ENCODE data around the gene BCAR3.

Gene BCAR3

GRCh38 chr1:93701629-93702028 is 20.0 kb upstream of the BCAR3 start:
- no peaks in the 10 kb centered on the region for H3K36me3 ChIP-seq (ENCODE audit: low read length)
- H3K79me2 ChIP-seq (ENCODE audit: insufficient read depth, low read length): no peaks in the 10 kb centered on the region
- no peak overlapping the region for H3K9ac ChIP-seq (ENCODE audit: low read length)
- H3K27ac ChIP-seq (ENCODE audit: low read depth, low read length): no peak overlapping the region
- TF ChIP-seq, protein P1, sequence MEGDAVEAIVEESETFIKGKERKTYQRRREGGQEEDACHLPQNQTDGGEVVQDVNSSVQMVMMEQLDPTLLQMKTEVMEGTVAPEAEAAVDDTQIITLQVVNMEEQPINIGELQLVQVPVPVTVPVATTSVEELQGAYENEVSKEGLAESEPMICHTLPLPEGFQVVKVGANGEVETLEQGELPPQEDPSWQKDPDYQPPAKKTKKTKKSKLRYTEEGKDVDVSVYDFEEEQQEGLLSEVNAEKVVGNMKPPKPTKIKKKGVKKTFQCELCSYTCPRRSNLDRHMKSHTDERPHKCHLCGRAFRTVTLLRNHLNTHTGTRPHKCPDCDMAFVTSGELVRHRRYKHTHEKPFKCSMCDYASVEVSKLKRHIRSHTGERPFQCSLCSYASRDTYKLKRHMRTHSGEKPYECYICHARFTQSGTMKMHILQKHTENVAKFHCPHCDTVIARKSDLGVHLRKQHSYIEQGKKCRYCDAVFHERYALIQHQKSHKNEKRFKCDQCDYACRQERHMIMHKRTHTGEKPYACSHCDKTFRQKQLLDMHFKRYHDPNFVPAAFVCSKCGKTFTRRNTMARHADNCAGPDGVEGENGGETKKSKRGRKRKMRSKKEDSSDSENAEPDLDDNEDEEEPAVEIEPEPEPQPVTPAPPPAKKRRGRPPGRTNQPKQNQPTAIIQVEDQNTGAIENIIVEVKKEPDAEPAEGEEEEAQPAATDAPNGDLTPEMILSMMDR (IDR thresholded peaks at IDR 0.05; ENCODE audit: insufficient read depth, low read length, poor library complexity, severe bottlenecking): no peak
- TF ChIP-seq EZH2phosphoT487 (conservative IDR thresholded peaks at IDR 0.05; ENCODE audit: low read length): no peak
- H3K27me3 ChIP-seq (ENCODE audit: low read length): no peaks in the 10 kb centered on the region
- no peaks in the 10 kb centered on the region for H4K20me1 ChIP-seq (ENCODE audit: low read depth, low read length)
- no peaks in the 10 kb centered on the region for H3K9me3 ChIP-seq (ENCODE audit: insufficient read depth, low read length)
- no peaks in the 10 kb centered on the region for H3F3A ChIP-seq (ENCODE audit: insufficient read depth)
- H3K4me2 ChIP-seq (ENCODE audit: low read depth, low read length, poor library complexity, severe bottlenecking): no peak overlapping the region
- H2AFZ ChIP-seq (ENCODE audit: low read depth, low read length, severe bottlenecking): no peak overlapping the region
- H3K4me3 ChIP-seq (ENCODE audit: insufficient read depth, low read length, poor library complexity, severe bottlenecking): no peak overlapping the region
- H3K9me2 ChIP-seq (replicated peaks; ENCODE audit: insufficient read depth, low read length): no peaks in the 10 kb centered on the region

DNA sequence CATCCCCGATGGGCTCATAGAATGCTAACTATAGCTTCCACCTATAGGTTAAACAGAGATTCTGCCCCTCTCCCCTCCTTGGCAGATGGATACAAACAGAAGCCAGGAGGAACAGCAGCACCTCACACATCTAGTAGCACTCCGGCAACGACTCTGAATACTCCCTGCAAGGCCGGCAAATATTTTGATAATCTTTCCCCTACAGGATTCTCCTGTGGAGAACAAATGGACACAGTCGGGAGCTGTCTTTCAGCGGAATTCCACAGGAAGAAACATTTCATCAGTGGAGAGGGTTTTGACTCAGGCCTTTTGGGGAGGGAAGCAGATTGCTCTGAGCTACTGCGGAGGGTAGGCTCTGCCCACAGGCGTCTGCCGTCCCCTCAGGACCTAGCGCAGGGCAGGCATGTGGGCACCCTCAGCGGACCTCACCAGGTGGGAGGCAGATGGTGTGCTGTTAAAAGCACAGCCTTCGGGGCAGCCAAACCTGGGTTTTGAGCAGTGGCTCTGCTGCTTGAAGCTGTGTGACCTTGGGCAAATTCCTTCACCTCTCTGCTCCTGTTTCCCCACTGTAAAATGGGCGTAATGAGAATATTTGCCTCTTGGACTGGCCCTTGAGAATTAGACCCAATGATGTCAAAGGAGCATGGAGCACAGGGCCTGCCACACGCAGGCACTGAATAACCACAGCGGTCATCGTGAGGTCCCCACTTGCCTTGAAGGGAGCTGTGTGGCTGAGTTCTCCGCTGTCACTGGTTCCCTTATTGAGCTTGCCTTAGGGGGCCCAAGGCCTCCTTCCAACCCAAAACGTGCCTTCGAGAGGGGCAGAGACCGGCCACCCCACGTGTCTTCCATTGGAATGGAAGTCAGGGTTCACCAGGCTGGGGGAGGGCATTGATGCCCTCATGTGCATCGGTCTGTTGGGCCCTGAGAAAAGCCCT is 19.2 kb upstream of the BCAR3 start:
- Histone ChIP-seq H3K9me2 (replicated peaks; ENCODE audit: insufficient read depth, low read length) (no peaks in the 10 kb centered on the region), H3K4me2 (ENCODE audit: low read depth, low read length, poor library complexity, severe bottlenecking) (no peak overlapping the region), H3F3A (ENCODE audit: insufficient read depth) (no peaks in the 10 kb centered on the region), H3K27ac (ENCODE audit: low read depth, low read length) (no peak overlapping the region), H3K27me3 (ENCODE audit: low read length) (no peaks in the 10 kb centered on the region), H3K36me3 (ENCODE audit: low read length) (no peaks in the 10 kb centered on the region), H4K20me1 (ENCODE audit: low read depth, low read length) (no peaks in the 10 kb centered on the region), H2AFZ (ENCODE audit: low read depth, low read length, severe bottlenecking) (no peak overlapping the region), H3K9ac (ENCODE audit: low read length) (no peak overlapping the region), H3K4me3 (ENCODE audit: insufficient read depth, low read length, poor library complexity, severe bottlenecking) (no peak overlapping the region), H3K79me2 (ENCODE audit: insufficient read depth, low read length) (no peaks in the 10 kb centered on the region), H3K9me3 (ENCODE audit: insufficient read depth, low read length) (no peaks in the 10 kb centered on the region)
- TF ChIP-seq, protein P1 (IDR thresholded peaks at IDR 0.05; ENCODE audit: insufficient read depth, low read length, poor library complexity, severe bottlenecking): no peak
- TF ChIP-seq EZH2phosphoT487 (conservative IDR thresholded peaks at IDR 0.05; ENCODE audit: low read length): no peak

GRCh38 chr1:93699503-93700168 is 18.0 kb upstream of the BCAR3 start:
- TF ChIP-seq EZH2phosphoT487 (conservative IDR thresholded peaks at IDR 0.05; ENCODE audit: low read length): no peak
- TF ChIP-seq, protein P1 (IDR thresholded peaks at IDR 0.05; ENCODE audit: insufficient read depth, low read length, poor library complexity, severe bottlenecking): no peak
- Histone ChIP-seq H3F3A (ENCODE audit: insufficient read depth) (no peaks in the 10 kb centered on the region), H4K20me1 (ENCODE audit: low read depth, low read length) (no peaks in the 10 kb centered on the region), H3K9me3 (ENCODE audit: insufficient read depth, low read length) (no peaks in the 10 kb centered on the region), H3K79me2 (ENCODE audit: insufficient read depth, low read length) (no peaks in the 10 kb centered on the region), H3K9me2 (replicated peaks; ENCODE audit: insufficient read depth, low read length) (no peaks in the 10 kb centered on the region), H3K4me2 (ENCODE audit: low read depth, low read length, poor library complexity, severe bottlenecking) (no peak overlapping the region), H3K4me3 (ENCODE audit: insufficient read depth, low read length, poor library complexity, severe bottlenecking) (no peak overlapping the region), H3K36me3 (ENCODE audit: low read length) (no peaks in the 10 kb centered on the region), H3K27me3 (ENCODE audit: low read length) (no peaks in the 10 kb centered on the region), H3K27ac (ENCODE audit: low read depth, low read length) (no peak overlapping the region), H2AFZ (ENCODE audit: low read depth, low read length, severe bottlenecking) (no peak overlapping the region), H3K9ac (ENCODE audit: low read length) (no peak overlapping the region)

All from SU-DHL-6 (cell line).